Kidney epithelial cell (primary cell): ENCODE results near the gene RAB6D. TPM values are rescaled to one million over a fixed set of nuclear protein-coding genes. Genes with fewer than 3 reads are reported as not detected.
"Not testable (repeated sequence)": the region's sequence is repeated elsewhere in the genome, so short reads cannot be mapped to it uniquely, and the experiment has no call there.

Experiments
- DNase-seq: peaks from one replicate; pipeline ENCODE4 v3.0.0-alpha.2; 2010; ENCODE audit warnings: low read depth
- H3K27me3 ChIP-seq: 2 replicates; pipeline ENCODE4 v1.6.0; 2011; ENCODE audit warnings: low read length; ENCODE audit not compliant: control insufficient read depth, insufficient read depth
- H3K36me3 ChIP-seq: 2 replicates; pipeline ENCODE4 v1.5.1; 2011; ENCODE audit warnings: low read length; ENCODE audit not compliant: control insufficient read depth, insufficient read depth
- H3K4me3 ChIP-seq: 2 replicates; pipeline ENCODE4 v1.5.1; 2011; ENCODE audit warnings: low read depth, mild to moderate bottlenecking, control low read depth, low read length
- CTCF ChIP-seq: IDR thresholded peaks from 2 replicates; pipeline ENCODE4 v1.5.1; 2011; ENCODE audit warnings: mild to moderate bottlenecking, moderate library complexity, low read length, control low read depth, inconsistent platforms; ENCODE audit not compliant: insufficient read depth, poor library complexity, severe bottlenecking
- total RNA-seq: library from RNA; depleted of rRNA; stranded (reverse); fragments of >200 nt; gene quantifications from 2 replicates; pipeline ENCODE4 v1.2.3, GENCODE V29; 2015

RAB6D gene
- total RNA-seq: 0.27 and 0.63 TPM in 2 replicates

DNA sequence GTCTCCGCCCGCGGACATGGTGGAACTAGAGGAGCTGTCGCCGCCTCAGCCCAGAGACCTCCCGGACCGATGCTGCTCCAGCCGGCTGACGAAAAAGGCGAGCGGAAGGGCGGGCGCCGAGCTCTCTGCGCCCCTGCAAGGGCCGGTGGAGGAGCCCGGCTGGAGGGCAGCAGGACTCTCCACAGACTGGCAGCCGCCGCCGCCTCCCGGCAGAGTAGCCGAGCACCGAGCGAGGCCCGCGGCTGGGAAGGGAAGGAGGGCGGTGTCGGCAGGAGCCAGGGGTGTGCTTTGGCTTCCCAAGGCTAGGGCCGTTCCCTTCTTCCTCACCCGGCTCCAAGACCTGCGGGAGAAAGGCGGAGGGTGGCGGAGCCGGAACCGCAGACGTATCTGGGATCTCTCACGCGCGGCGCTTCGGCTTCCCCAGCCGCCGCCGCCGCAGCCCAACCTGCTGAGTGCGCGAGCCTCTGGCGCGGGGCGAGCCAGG lies at the start of gene RAB6D:
Gene RAB6D (minus strand): TSS at position 466 of the 484 bp plus-strand sequence. CDS start 448 bp downstream, at position 18.
- DNase-seq, H3K36me3 ChIP-seq, H3K27me3 ChIP-seq: not testable (repeated sequence)
- H3K4me3 ChIP-seq: peak within 1 kb of the TSS; percentile 30

GRCh38 chr2:131413148-131413747 lies 49.3 kb upstream of the RAB6D start:
- Histone ChIP-seq H3K4me3 (no peak overlapping the region), H3K27me3 (peaks cover 4% of the 10 kb centered on the region), H3K36me3 (no peaks in the 10 kb centered on the region)
- DNase-seq: no peak
- peak; percentile 71 for TF ChIP-seq CTCF

DNA sequence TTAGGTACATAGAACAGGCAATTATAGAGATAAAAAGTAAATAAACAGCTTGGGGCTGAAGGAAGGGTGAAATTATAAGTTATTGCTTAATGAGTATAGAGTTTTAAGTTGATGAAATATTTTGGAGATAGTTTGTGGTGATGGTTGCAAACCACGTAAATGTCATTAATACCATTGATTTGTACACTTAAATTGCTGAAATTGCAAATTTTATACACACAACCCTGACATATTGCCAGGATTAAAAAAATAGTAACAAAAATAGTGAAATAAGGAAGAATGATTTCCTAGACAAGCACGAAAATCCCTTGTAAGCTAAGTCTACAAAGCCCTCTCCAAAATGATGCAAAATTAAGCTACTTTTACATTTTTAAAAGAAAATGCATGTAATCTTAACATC lies 46.2 kb upstream of the RAB6D start:
- peaks cover 4% of the 10 kb centered on the region for H3K27me3 ChIP-seq
- H3K36me3 ChIP-seq: no peaks in the 10 kb centered on the region
- no peak for DNase-seq
- H3K4me3 ChIP-seq: no peak overlapping the region
- no peak for TF ChIP-seq CTCF

DNA sequence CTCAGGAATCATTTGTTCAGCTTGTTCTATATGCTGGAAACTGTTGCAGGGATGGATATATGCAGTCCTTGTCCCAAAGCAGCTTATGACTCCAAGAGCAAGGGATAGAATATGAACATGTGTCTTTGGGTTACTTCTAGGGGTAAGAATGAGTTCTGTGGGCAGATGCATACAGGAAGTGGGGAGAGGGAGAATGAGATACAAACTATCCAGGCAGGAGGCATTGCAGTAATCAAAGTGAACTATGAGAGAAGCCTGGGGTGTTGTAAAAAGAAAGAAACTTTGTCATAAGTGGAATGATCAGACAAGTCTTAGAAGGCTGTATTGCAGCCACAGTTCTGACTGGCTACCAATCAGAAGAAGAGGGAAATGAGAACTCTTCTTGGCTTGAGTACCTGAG lies 44.8 kb upstream of the RAB6D start:
- DNase-seq: no peak
- H3K27me3 ChIP-seq: peaks cover 4% of the 10 kb centered on the region
- TF ChIP-seq CTCF: no peak
- H3K36me3 ChIP-seq: no peaks in the 10 kb centered on the region
- H3K4me3 ChIP-seq: no peak overlapping the region

- Histone ChIP-seq H3K27me3 (peaks cover 4% of the 10 kb centered on the region), H3K4me3 (no peak overlapping the region), H3K36me3 (no peaks in the 10 kb centered on the region)
- DNase-seq: no peak
- TF ChIP-seq CTCF: no peak
These were observed 44.2 kb upstream of the RAB6D start for GRCh38 chr2:131408207-131408606.

DNA sequence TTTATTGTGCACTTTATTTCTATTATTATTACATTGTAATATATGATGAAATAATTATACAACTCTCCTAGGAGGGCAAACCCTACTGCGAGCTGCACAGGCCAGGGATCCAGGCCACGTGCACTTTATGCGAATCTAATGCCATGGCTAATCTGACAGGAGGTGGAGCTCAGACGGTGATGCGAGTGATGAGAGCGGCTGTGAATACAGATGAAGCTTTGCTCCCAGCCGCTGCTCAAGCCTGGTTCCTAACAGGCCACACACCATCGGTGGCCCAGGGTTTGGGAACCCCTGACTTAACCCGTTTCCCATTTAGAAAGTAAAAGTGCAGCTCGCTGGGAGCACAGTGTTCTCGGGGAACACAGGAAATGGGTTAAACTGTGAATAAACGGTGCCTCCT lies 40.8 kb upstream of the RAB6D start:
- H3K27me3 ChIP-seq: peaks cover 2% of the 10 kb centered on the region
- no peak for TF ChIP-seq CTCF
- no peak overlapping the region for H3K4me3 ChIP-seq
- no peak for DNase-seq
- no peaks in the 10 kb centered on the region for H3K36me3 ChIP-seq
